Effector memory CD4-positive, alpha-beta T cell (primary cell): Measurements from ENCODE around the gene SMAD1.

ENCODE experiments used
- DNase-seq, 3 donors: peaks; one replicate each; pipeline ENCODE4 v3.0.0-alpha.2; 2020
- H3K27ac ChIP-seq: 2 replicates; pipeline ENCODE4 v1.7.0; 2013; ENCODE audit warnings: mild to moderate bottlenecking, low read length, moderate library complexity; ENCODE audit not compliant: insufficient read depth, poor library complexity, severe bottlenecking
- H3K27me3 ChIP-seq: replicated peaks from 2 replicates; pipeline ENCODE4 v1.7.0; 2013; ENCODE audit warnings: mild to moderate bottlenecking, low read length; ENCODE audit not compliant: insufficient read depth, control insufficient read depth, poor library complexity, severe bottlenecking
- H3K36me3 ChIP-seq: 2 replicates; pipeline ENCODE4 v1.7.0; 2013; ENCODE audit warnings: mild to moderate bottlenecking, low read length, moderate library complexity; ENCODE audit not compliant: control insufficient read depth, insufficient read depth
- H3K4me1 ChIP-seq: 2 replicates; pipeline ENCODE4 v1.7.0; 2013; ENCODE audit warnings: low read length, mild to moderate bottlenecking; ENCODE audit not compliant: control insufficient read depth, insufficient read depth, poor library complexity, severe bottlenecking
- H3K4me3 ChIP-seq: 2 replicates; pipeline ENCODE4 v1.7.0; 2013; ENCODE audit warnings: low read length, low read depth, mild to moderate bottlenecking; ENCODE audit not compliant: insufficient read depth, poor library complexity, severe bottlenecking
- H3K9me3 ChIP-seq: 2 replicates; pipeline ENCODE4 v1.7.0; 2013; ENCODE audit warnings: mild to moderate bottlenecking, low read length, moderate library complexity; ENCODE audit not compliant: control insufficient read depth

The SMAD1 gene

DNA sequence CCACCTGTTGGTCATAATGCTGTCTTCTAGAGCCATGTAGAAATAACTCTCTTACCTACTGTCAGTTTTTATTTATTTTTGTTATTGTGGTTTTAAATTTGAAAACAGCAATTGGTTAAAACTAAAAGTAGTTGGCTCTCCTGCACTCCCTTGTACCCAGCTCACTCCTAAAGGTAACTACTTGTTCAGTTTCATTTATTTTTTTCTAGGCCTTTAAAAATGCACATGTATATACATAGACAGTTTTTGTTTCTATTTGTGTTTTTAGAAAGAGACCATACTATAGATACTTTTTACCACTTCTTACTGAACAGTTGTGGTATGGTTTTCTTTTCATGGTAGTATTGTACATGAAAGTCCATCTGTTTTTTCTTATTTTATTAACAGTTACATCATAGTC is 16.8 kb downstream of the SMAD1 start:
- DNase-seq, result no peak
- Histone ChIP-seq H3K36me3 (no peaks in the 10 kb centered on the region), H3K9me3 (no peaks in the 10 kb centered on the region), H3K4me3 (no peak overlapping the region), H3K27ac (no peak overlapping the region), H3K27me3 (no peaks in the 10 kb centered on the region), H3K4me1 (no peaks in the 10 kb centered on the region)

DNA sequence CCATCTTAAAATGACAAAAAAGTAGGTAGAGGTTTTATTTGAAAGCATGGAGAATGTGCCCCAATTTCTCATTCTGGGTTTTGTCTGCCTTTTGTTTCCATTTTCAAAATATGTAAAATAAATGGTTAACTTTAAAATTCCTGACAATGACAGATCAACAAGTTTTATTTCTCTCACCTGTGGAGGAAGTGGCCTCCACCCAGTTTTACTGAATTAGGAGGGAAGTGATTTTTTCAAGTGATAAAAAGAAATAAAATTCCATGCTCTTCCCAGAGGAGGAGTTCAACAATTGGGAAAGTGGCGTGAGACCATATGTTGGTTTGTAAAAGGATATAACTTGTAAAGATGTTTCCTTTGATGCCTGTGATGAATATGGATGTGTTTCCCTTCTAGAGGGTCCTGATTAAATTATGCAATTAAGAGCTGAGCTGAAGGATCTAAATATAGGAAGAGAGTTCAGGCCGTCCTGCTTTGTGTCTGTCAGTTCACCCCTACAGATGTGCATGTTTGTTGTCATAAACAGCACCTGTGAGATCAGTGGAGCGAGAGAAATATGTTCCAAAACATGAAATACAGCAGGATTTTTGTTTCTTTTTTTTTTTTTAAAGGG is 19.5 kb downstream of the SMAD1 start:
- Histone ChIP-seq H3K4me1 (no peaks in the 10 kb centered on the region), H3K36me3 (no peaks in the 10 kb centered on the region), H3K27ac (no peak overlapping the region), H3K4me3 (no peak overlapping the region), H3K9me3 (no peaks in the 10 kb centered on the region), H3K27me3 (no peaks in the 10 kb centered on the region)
- DNase-seq, result no peak

DNA sequence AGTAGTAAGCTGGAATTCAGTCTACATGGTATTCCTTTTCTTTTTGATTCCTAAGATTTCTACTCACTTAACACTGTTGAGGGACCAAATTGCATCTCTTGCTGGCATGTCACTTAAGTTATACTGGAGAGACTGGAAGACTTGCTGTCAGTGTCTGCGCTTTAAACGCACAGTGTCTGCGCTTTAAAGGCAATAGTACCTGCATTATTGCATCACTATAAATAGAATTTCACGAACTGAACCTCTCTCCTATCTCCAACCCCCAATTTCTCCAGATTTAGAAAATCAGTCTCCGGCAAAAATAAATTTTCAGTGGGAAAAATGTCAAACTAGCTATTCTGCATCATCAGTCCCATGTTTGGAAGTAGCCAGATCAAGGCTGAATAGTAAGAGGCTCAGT is 21.2 kb downstream of the SMAD1 start:
- Histone ChIP-seq H3K36me3 (no peaks in the 10 kb centered on the region), H3K27ac (no peak overlapping the region), H3K27me3 (no peaks in the 10 kb centered on the region), H3K9me3 (no peaks in the 10 kb centered on the region), H3K4me1 (no peaks in the 10 kb centered on the region), H3K4me3 (no peak overlapping the region)
- no peak for DNase-seq

DNA sequence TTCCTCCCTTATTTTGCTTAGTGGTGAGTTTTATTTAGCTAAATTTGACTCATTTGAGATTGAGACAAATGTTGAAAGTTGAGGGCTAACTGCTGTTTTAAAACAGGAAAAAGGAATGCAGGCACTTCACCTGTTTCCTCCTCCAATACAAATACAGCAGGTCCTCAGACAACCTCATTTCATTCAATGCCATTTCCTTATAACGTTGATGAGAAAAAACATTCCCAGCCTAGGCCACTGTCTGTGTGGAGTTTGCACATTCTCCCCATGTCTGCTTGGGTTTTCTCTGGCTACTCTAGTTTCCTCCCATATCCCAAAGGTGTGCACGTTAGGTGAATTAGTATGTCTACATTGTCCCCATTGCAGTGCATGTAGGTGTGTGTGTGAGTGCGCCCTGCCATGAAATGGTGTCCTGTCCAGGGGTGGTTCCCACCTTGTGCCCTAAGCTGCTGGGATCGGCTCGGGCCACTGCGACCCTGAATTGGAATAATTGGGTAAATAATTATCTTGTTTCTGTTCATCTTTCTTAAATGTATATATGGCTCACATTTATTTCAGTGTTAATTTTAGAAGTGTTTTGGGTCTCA is 21.9 kb downstream of the SMAD1 start:
- no peaks in the 10 kb centered on the region for H3K4me1 ChIP-seq
- H3K27me3 ChIP-seq, result no peaks in the 10 kb centered on the region
- H3K9me3 ChIP-seq, result no peaks in the 10 kb centered on the region
- DNase-seq, result no peak
- no peak overlapping the region for H3K27ac ChIP-seq
- no peak overlapping the region for H3K4me3 ChIP-seq
- H3K36me3 ChIP-seq, result no peaks in the 10 kb centered on the region

DNA sequence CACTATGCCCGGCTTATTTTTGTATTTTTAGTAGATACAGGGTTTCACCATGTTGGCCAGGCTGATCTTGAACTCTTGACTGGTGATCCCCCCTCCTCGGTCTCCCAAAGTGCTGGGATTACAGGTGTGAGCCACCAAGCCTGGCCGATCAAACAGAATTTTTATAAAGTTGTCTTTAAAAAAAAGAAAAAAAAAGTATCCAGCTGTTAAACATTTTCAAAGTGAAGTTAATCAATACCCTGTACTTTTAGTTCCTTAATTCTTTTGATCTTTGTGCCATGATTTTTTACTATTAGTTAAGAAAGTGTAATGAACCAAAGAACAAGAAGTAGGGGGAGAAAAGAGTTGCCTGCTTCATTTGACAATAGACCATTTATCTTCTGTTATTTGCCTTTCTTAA is 24.3 kb downstream of the SMAD1 start:
- Histone ChIP-seq H3K4me1 (no peaks in the 10 kb centered on the region), H3K9me3 (no peaks in the 10 kb centered on the region), H3K27me3 (no peaks in the 10 kb centered on the region), H3K4me3 (no peak overlapping the region), H3K27ac (no peak overlapping the region), H3K36me3 (no peaks in the 10 kb centered on the region)
- DNase-seq, result no peak

DNA sequence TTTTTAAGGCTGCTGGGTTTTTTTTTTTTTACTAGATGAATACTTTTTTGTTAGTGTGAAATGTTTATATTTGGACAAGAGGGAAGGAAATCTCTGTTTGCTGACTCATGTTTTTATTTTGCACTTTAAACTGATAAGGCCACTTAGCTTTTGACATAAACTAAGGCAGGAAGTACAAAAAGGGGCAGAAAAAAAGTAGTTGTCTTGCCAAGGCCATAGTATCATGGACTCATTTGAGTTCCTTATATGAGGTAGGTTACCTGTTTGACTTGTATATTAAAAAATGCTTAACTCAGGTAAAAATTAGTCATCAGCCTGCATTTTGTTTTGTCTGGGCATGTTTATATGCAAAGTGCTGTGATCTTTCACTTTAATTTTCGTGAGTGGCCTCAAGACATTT is 26.0 kb downstream of the SMAD1 start:
- H3K36me3 ChIP-seq, result no peaks in the 10 kb centered on the region
- H3K4me3 ChIP-seq, result no peak overlapping the region
- no peaks in the 10 kb centered on the region for H3K9me3 ChIP-seq
- H3K4me1 ChIP-seq, result no peaks in the 10 kb centered on the region
- DNase-seq, result no peak
- no peak overlapping the region for H3K27ac ChIP-seq
- no peaks in the 10 kb centered on the region for H3K27me3 ChIP-seq

DNA sequence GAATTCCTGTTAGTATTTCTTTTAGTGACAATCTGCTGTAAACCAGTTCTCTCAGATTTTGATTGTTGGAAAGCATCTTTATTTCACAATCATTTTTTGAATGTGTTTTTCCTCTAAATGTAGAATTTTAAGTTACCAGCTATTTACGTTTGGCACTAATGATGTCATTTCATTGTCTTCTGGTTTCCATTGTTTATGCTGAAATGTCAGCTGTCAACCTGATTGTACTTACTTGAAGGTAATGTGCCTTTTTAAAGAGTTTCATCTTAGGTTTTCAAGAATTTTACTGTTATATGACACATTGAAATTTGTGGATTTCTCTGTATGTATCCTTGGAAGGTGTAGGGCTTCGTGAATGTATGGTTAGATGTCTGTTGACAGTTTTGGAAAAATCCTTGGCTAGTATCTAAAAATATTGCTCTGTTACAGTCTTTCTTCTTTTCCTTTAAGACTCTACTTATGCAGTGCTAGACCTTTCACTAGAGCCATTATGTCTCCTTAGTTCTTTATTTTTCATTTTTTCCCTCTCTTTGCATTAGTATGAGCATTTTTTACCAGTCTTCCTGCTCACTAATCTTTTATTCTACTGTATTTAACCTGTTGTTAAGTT is 30.4 kb downstream of the SMAD1 start:
- no peaks in the 10 kb centered on the region for H3K4me1 ChIP-seq
- no peak for DNase-seq
- no peaks in the 10 kb centered on the region for H3K27me3 ChIP-seq
- no peaks in the 10 kb centered on the region for H3K9me3 ChIP-seq
- H3K36me3 ChIP-seq, result no peaks in the 10 kb centered on the region
- no peak overlapping the region for H3K27ac ChIP-seq
- H3K4me3 ChIP-seq, result no peak overlapping the region

DNA sequence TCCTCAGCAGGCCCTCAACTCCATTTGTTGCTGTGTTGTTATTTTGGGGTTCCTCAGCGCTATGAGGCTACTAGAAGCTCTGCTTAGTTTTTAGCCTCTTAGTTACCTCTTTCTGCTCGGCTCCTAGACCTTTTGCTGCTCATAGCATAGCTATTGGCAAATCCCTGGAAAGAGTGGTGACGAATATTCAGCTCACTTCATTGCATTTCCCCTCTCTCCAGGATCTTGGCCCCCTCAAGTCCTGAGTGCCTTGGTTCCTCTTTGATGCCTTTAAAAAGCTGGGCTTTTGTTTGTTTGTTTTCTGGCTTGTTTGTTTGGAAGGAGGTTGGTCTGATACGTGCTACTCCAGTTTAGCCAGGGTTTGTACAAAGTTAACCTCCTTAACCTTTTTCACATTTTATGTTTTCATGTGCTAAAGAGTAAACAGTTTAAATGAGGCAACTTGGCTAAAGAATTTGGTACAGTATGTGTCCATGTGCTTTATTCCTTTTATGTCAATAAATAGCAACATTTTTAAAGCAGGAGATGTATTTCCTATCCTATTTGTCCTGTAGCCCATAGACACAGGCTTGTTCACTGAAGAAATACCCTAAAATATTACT is 31.5 kb downstream of the SMAD1 start:
- Histone ChIP-seq H3K27ac (no peak overlapping the region), H3K4me3 (no peak overlapping the region), H3K9me3 (no peaks in the 10 kb centered on the region), H3K4me1 (no peaks in the 10 kb centered on the region), H3K27me3 (no peaks in the 10 kb centered on the region), H3K36me3 (no peaks in the 10 kb centered on the region)
- no peak for DNase-seq

DNA sequence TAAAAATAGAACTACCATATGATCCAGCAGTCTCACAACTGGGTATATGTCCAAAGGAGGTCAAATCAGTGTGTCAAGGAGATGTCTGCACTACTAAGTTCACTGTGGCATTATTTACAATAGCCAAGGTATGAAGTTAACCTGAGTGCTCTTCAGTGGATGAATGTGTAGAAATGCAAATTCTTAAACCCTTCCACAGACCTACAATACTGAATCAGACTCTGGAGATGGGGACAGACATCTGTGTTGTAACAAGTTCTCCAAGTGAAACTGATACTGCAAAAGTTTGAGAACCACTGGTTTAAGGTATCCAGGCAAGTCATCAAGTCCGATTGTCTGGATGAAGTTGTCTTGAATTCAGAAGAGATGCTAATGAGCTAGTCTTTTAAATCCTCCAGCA is 38.5 kb downstream of the SMAD1 start:
- Histone ChIP-seq H3K4me3 (no peak overlapping the region), H3K4me1 (no peaks in the 10 kb centered on the region), H3K27ac (no peak overlapping the region), H3K36me3 (no peaks in the 10 kb centered on the region), H3K27me3 (no peaks in the 10 kb centered on the region), H3K9me3 (no peaks in the 10 kb centered on the region)
- DNase-seq, result no peak

DNA sequence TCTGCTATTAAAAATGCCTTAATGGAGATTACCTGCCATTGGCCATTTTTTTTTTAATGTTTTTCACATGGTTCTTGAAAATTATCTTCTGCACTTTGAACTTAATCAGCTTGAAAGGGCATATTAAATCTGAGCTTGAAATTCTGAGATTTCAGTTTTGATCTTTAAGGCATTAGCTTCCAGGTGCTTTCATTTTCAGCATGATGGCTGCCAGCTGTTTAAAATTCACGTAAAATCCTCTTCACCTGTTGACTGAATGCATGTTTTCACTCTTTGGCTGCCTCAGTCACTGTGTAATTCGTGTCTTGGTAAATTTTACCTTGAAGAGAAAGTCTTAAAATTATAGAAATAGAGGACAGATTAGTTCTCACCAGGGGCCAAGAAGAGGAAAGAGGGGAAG is 39.6 kb downstream of the SMAD1 start:
- no peaks in the 10 kb centered on the region for H3K36me3 ChIP-seq
- no peak for DNase-seq
- no peaks in the 10 kb centered on the region for H3K27me3 ChIP-seq
- H3K9me3 ChIP-seq, result no peaks in the 10 kb centered on the region
- H3K4me1 ChIP-seq, result no peaks in the 10 kb centered on the region
- no peak overlapping the region for H3K27ac ChIP-seq
- no peak overlapping the region for H3K4me3 ChIP-seq
